SU-DHL-6 (cell line): ENCODE results near the gene ANXA2.

Experiments
- EZH2phosphoT487 ChIP-seq: fragments of 200-600 bp; sonication (generic), shearing (Covaris generic); conservative IDR thresholded peaks from 2 replicates; pipeline ENCODE4 v1.6.1; 2018; ENCODE audit warnings: mild to moderate bottlenecking, antibody characterized with exemption, low read length, moderate library complexity, mixed read lengths
- TF ChIP-seq, protein P1 (sequence below): fragments of 200-600 bp; sonication (generic); IDR thresholded peaks from one replicate; pipeline ENCODE4 v1.5.1; 2017; ENCODE audit warnings: antibody characterized with exemption, mild to moderate bottlenecking, low read length, moderate library complexity; ENCODE audit not compliant: insufficient read depth, poor library complexity, severe bottlenecking

DNA sequence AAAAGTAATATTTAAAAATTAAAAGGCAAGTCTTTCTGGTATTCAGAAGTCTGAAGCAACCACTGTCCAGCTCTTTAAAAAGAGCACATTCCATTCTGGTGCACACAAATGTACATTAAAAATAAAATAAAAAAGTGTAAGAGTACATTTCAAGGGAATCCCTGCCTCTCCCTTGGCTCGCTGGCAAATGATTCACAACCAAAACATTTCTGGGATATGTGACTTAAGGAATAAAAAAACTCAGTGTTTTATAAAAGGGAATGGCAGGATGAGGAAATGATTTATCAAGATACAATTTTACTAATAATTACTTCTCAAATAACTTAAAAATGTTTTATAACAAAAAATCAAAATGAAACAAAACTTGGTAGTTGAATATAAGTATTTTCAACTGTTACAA lies 23.8 kb upstream of the ANXA2 start:
- TF ChIP-seq, protein P1, sequence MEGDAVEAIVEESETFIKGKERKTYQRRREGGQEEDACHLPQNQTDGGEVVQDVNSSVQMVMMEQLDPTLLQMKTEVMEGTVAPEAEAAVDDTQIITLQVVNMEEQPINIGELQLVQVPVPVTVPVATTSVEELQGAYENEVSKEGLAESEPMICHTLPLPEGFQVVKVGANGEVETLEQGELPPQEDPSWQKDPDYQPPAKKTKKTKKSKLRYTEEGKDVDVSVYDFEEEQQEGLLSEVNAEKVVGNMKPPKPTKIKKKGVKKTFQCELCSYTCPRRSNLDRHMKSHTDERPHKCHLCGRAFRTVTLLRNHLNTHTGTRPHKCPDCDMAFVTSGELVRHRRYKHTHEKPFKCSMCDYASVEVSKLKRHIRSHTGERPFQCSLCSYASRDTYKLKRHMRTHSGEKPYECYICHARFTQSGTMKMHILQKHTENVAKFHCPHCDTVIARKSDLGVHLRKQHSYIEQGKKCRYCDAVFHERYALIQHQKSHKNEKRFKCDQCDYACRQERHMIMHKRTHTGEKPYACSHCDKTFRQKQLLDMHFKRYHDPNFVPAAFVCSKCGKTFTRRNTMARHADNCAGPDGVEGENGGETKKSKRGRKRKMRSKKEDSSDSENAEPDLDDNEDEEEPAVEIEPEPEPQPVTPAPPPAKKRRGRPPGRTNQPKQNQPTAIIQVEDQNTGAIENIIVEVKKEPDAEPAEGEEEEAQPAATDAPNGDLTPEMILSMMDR = no peak
- no peak for TF ChIP-seq EZH2phosphoT487
